ENCODE results near the gene ALDH1L1. TPM values are rescaled to one million over a fixed set of nuclear protein-coding genes. Genes with fewer than 3 reads are reported as not detected.

Gene ALDH1L1
- total RNA-seq, 1 donor from 2014 or later: not detected

DNA sequence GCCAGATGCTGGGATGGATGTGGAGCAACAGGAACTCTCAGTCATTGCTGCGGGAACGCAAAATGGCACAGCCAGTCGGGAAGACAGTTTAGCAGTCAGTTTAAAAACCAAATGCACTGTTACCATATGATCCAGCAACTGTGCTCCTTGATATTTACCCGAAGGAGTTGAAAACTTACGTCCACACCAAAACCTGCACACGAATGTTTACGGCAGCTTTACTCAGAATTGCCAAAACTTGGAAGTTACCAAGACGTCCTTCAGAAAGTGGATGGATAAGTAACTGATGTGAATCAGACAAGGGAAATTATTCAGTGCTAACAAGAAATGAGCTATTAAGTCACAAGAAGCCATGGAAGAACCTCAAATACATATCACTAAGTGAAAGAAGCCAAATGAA, 60.4 kb downstream of the ALDH1L1 start:
- no peak for DNase-seq (ENCODE audit: low read depth in 2 of 2)

DNA sequence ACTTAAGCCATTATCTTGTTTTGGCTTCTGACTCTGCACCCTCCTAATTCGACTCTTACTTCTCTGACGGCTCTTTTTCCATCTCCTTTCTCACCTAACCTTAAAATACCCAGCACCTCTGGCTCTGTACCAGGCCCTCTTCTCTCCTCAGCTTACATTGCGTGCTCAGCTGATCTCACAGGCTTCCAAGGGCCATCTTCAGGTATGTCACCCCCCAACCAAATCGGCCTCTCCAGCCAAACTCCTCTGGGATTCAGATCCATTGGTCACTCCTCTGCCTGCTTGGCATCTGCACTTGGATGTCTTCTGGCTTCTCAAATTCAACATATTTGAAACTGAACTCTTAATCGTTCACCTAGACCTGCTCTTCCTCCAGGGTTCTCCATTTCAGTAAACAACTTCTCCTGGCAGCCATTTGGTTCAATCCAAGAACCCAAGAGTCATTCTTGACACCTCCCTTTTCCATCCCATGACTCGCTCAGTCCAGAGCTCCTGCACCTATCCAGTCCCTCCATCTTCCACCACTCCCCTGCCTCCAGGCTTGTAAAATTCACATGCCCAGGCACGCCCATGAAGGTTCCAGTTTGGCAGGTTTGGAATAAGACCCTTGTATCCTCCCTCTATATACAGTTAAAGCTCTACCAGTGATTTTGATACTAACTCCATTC, 61.2 kb downstream of the ALDH1L1 start:
- DNase-seq (ENCODE audit: low read depth in 2 of 2): no peak

DNA sequence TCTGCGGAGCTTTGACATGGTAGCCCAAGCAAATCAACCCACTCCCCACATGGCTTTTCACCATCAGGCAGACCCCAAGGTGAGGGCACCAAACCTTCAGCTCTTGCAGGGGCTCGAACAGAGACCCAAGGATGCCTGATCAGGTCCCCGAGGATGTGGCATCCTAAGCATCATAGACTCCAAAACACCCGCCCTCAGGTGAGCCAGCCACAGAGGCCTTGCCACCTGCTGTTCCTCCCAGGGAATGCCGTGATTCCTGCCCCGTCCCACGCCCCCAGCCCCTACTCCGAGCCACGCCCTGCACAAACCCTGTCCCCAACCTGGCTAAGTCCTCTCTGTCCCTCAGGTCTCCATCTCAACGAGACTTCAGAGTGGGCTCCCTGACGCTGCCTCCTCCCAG, 61.8 kb downstream of the ALDH1L1 start:
- no peak for DNase-seq (ENCODE audit: low read depth in 2 of 2)

- no peak for DNase-seq (ENCODE audit: low read depth in 2 of 2)
Measured at GRCh38 chr3:126117786-126118185, 62.6 kb downstream of the ALDH1L1 start.

GRCh38 chr3:126117212-126117611, 63.2 kb downstream of the ALDH1L1 start:
- DNase-seq (ENCODE audit: low read depth in 2 of 2): no peak

DNA sequence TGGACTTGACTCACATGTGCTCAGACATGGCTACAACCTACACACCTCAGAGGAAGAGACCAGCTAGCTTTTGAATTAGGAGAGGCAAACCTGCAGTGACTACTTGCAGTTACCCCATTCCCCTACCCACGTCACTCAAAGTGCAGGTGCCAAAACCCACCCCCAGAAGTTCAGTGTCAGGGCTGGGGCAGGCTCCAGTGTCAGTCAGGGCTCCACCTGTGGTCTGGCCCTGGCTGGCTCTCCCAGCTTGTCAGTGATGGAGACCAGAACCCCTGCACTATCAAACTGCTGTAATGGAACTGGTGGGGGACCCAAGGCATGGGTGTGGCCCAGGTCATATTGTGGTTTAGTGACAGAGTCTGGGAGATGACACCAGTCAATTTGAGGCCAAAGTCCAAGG, 63.9 kb downstream of the ALDH1L1 start:
- DNase-seq (ENCODE audit: low read depth in 2 of 2): no peak

GRCh38 chr3:126114443-126115386, 65.7 kb downstream of the ALDH1L1 start:
- DNase-seq (ENCODE audit: low read depth in 2 of 2): no peak

- no peak for DNase-seq (ENCODE audit: low read depth in 2 of 2)
Measured at GRCh38 chr3:126113733-126114442, 66.5 kb downstream of the ALDH1L1 start.

- no peak for DNase-seq (ENCODE audit: low read depth in 2 of 2)
Measured at GRCh38 chr3:126113238-126113555, 67.2 kb downstream of the ALDH1L1 start.

- DNase-seq (ENCODE audit: low read depth in 2 of 2): no peak
Measured at GRCh38 chr3:126112531-126113237, 67.7 kb downstream of the ALDH1L1 start.

- no peak for DNase-seq (ENCODE audit: low read depth in 2 of 2)
Measured at GRCh38 chr3:126111566-126112475, 68.6 kb downstream of the ALDH1L1 start.

DNA sequence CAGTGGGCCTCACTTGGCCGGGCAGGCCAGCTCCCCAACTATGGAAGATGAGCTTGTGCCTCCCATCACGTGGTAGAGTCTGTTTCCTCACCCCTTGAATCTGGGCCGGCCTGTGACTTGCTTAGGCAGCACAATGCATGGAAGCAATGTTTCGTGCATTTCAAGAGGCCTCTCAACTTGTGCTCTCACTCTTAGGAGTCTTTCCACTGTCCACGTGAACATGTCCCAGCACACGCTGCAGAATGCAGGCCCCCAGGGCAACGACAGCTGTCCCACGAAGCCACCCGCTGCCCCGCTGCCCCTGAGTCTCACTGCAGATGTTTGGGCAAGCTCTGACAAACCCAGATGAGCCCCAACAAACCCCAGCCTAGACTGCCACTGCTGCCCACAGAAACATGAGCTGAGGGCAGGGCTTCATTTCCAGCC, 69.2 kb downstream of the ALDH1L1 start:
- DNase-seq (ENCODE audit: low read depth in 2 of 2): no peak

DNA sequence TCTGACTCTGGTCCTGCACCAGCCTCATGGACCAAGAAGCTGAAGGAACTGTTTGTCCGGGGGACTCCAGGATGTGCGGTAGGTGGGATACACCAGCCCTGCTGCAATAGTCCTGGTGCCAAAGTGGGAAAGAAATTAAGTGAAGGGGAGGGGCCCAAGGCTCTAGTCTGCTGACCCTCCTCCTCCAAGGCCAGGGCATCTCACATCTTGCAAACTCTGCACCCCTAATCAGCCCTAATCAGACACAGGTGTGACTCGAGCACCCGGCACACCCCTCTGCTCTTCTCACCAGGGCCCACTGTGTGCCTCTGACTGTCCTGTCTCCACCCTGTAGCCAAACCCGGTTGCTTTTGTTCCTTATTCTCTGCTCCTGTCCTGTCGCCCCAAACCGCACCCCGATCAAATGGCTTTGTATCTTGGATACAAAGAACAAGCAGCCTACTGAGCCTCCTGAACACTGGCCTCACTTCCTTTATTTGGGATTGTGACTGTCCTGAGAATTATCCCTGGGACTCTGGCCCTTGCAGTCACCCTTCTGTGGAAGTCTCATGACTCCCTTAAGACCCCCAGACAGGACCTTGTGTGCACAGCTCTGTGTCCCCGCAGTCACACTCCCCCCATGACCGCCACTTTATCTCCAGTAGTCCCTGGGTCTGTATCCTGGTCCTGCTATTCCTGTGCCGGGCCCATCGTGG, 69.8 kb downstream of the ALDH1L1 start:
- no peak for DNase-seq (ENCODE audit: low read depth in 2 of 2)

DNA sequence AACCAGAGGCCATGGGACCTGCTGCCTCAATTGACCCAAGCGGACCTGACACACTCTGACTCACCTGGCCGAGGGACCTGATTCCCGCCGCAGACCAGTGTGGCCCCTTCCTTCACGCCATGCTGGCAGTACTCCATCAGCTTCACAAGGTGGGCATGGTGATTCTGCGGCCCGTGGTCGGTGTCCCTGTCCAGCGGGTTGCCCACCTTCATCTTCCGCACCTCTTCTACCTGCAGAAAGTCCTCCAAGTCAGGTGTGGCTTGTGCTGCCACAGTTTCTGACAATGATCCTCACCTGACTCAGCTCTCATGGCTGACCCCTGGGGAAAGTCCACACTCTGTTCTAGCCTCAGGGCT, 70.5 kb downstream of the ALDH1L1 start:
- no peak for DNase-seq (ENCODE audit: low read depth in 2 of 2)

- no peak for DNase-seq (ENCODE audit: low read depth in 2 of 2)
Measured at GRCh38 chr3:126109146-126109879, 71.1 kb downstream of the ALDH1L1 start.

GRCh38 chr3:126108676-126109050, 71.7 kb downstream of the ALDH1L1 start:
- DNase-seq (ENCODE audit: low read depth in 2 of 2): no peak

DNA sequence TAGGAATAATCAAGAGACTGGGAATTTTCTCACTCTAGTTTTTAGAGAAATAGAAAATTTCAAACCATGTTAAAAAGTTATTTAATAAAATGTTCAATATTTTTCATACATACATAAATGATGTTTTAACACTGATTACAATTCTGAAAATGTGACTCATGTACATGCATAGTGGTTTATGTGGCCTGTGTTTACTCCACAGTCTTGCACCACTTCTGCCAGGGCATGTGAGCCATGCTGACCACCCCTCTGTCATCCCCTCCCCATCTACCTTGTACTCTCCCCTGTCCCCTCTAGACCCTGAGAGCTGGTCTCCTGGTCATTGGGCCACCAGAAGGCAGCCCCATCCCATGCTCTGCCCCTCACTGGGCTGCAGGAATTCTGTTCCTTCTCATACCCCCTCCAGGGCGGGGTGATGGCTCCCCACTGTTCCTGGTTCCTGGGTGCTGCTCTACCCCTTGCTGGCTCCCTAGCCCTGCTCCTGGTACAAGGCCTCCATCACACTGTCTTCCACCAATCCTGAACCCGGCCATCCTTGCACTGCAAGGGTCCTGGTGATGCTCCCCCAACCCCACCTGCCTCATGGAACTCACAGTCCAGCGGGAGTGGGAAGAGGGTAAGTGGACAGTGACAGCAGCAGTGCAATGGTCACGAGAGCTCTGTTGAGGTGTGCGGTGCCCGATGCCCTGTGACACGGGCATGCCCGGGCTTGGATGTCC, 72.3 kb downstream of the ALDH1L1 start:
- DNase-seq (ENCODE audit: low read depth in 2 of 2): no peak

DNA sequence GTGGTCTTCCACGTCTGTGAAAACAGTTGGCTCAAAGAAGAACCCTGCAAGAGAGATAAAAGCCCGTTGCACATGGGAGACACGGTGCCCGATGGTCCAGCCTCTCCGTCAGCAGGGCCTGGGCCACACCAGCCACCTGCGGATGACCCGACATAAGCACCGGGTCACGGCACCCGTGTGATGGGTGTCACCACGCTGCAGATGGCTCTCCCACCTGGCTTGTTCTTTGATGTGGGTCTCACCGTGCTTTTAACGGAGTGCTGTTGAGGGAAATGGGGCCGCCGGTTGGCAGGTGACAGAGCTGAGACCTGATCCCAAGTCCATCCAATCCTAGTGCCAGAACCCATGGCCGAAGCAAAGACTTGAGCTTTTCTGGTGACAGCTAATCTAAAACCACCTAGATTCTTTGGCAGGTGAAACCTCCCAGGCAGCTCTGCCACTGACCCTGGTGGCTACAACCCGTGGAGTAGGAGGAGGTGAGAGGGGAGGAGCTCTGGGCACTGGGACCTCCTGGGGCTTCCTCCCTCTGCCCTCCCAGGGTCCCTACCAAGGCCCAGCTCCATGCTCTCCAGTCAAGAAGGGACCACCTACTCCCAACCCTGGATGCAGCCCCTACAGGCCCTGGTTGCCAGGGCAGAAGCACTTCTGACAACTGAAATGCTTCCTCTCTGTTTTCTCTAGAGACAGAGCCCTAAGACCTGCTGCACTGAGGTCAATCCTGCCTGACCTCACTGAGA, 73.0 kb downstream of the ALDH1L1 start:
- DNase-seq (ENCODE audit: low read depth in 2 of 2): no peak
